ENCODE measurements around the gene MAML3.

Gene MAML3

GRCh38 chr4:139900964-139901376, 253.0 kb downstream of the MAML3 start:
- Histone ChIP-seq H3K27me3 (replicated peaks in 2 of 5; ENCODE audit: control insufficient read depth in 4 of 5, insufficient read depth in 5 of 5, low read length in 4 of 5) (no peaks in the 10 kb centered on the region), H3K27ac (ENCODE audit: insufficient read depth in 1 of 2, low read depth in 1 of 2, low read length in 2 of 2, poor library complexity in 1 of 2, severe bottlenecking in 2 of 2) (no peak overlapping the region), H3K36me3 (ENCODE audit: control insufficient read depth in 4 of 4, insufficient read depth in 4 of 4, low read length in 3 of 4) (peaks cover 0 to 3% (median 0%) of the 10 kb centered on the region in 4 experiments), H3K4me3 (ENCODE audit: control insufficient read depth in 1 of 7, extremely low read depth in 1 of 7, insufficient read depth in 4 of 7, low read depth in 2 of 7, low read length in 6 of 7) (no peak overlapping the region), H3K9me3 (ENCODE audit: control extremely low read depth in 1 of 5, control insufficient read depth in 4 of 5, insufficient read depth in 2 of 5, low read depth in 1 of 5, low read length in 4 of 5) (peaks cover 0 to 5% (median 0%) of the 10 kb centered on the region in 5 experiments), H3K4me1 (ENCODE audit: control extremely low read depth in 1 of 4, control insufficient read depth in 4 of 4, insufficient read depth in 4 of 4, low read length in 3 of 4) (peaks cover 0 to 25% (median 0%) of the 10 kb centered on the region in 4 experiments)
- CTCF ChIA-PET: interaction anchor here (1.2 kb wide), 1 partner anchor 14 kb away, joined by 4 read pairs; no protein-coding TSS in a partner anchor
- 83% methylated on average over 1 of the region's 2 CpGs for WGBS (ENCODE audit: insufficient coverage)
- DNase-seq: peak in 2 of 3 donors; percentile 25 to 42
- POLR2A ChIA-PET: no interaction called here

- POLR2A ChIA-PET: no interaction called here
- Histone ChIP-seq H3K27me3 (replicated peaks in 2 of 5; ENCODE audit: control insufficient read depth in 4 of 5, insufficient read depth in 5 of 5, low read length in 4 of 5) (no peaks in the 10 kb centered on the region), H3K36me3 (ENCODE audit: control insufficient read depth in 4 of 4, insufficient read depth in 4 of 4, low read length in 3 of 4) (no peaks in the 10 kb centered on the region), H3K9me3 (ENCODE audit: control extremely low read depth in 1 of 5, control insufficient read depth in 4 of 5, insufficient read depth in 2 of 5, low read depth in 1 of 5, low read length in 4 of 5) (no peaks in the 10 kb centered on the region), H3K27ac (ENCODE audit: insufficient read depth in 1 of 2, low read depth in 1 of 2, low read length in 2 of 2, poor library complexity in 1 of 2, severe bottlenecking in 2 of 2) (no peak overlapping the region), H3K4me3 (ENCODE audit: control insufficient read depth in 1 of 7, extremely low read depth in 1 of 7, insufficient read depth in 4 of 7, low read depth in 2 of 7, low read length in 6 of 7) (no peak overlapping the region), H3K4me1 (ENCODE audit: control extremely low read depth in 1 of 4, control insufficient read depth in 4 of 4, insufficient read depth in 4 of 4, low read length in 3 of 4) (peaks cover 0 to 25% (median 0%) of the 10 kb centered on the region in 4 experiments)
- DNase-seq: no peak
- no CpG with 5 or more reads among the region's 4 CpGs for whole genome bisulfite sequencing (ENCODE audit: insufficient coverage)
- CTCF ChIA-PET: interaction anchor here (1.0 kb wide), 1 partner anchor 11 kb away, joined by 3 read pairs; no protein-coding TSS in a partner anchor
These were observed 254.6 kb downstream of the MAML3 start for GRCh38 chr4:139899346-139899745.

- ChIA-PET CTCF (interaction anchor here (0.9 to 1.4 kb wide), 3 partner anchors 10 to 42 kb away, joined by 3 to 5 read pairs (median 3); no protein-coding TSS in a partner anchor), POLR2A (no interaction called here)
- Histone ChIP-seq H3K36me3 (ENCODE audit: control insufficient read depth in 4 of 4, insufficient read depth in 4 of 4, low read length in 3 of 4) (no peaks in the 10 kb centered on the region), H3K27me3 (replicated peaks in 2 of 5; ENCODE audit: control insufficient read depth in 4 of 5, insufficient read depth in 5 of 5, low read length in 4 of 5) (no peaks in the 10 kb centered on the region), H3K4me1 (ENCODE audit: control extremely low read depth in 1 of 4, control insufficient read depth in 4 of 4, insufficient read depth in 4 of 4, low read length in 3 of 4) (peaks cover 0 to 25% (median 0%) of the 10 kb centered on the region in 4 experiments), H3K9me3 (ENCODE audit: control extremely low read depth in 1 of 5, control insufficient read depth in 4 of 5, insufficient read depth in 2 of 5, low read depth in 1 of 5, low read length in 4 of 5) (no peaks in the 10 kb centered on the region), H3K4me3 (ENCODE audit: control insufficient read depth in 1 of 7, extremely low read depth in 1 of 7, insufficient read depth in 4 of 7, low read depth in 2 of 7, low read length in 6 of 7) (peak overlapping the region in 2 of 7 experiments; percentile 19 to 65), H3K27ac (ENCODE audit: insufficient read depth in 1 of 2, low read depth in 1 of 2, low read length in 2 of 2, poor library complexity in 1 of 2, severe bottlenecking in 2 of 2) (peak overlapping the region in 1 of 2 experiments; percentile 31)
- 55% methylated on average over 2 of the region's 3 CpGs for WGBS (ENCODE audit: insufficient coverage)
- peak in 2 of 3 donors; percentile 49 to 61 for DNase-seq
These were observed 255.7 kb downstream of the MAML3 start for GRCh38 chr4:139898293-139898692.

- Histone ChIP-seq H3K36me3 (ENCODE audit: control insufficient read depth in 4 of 4, insufficient read depth in 4 of 4, low read length in 3 of 4) (no peaks in the 10 kb centered on the region), H3K4me3 (ENCODE audit: control insufficient read depth in 1 of 7, extremely low read depth in 1 of 7, insufficient read depth in 4 of 7, low read depth in 2 of 7, low read length in 6 of 7) (no peak overlapping the region), H3K4me1 (ENCODE audit: control extremely low read depth in 1 of 4, control insufficient read depth in 4 of 4, insufficient read depth in 4 of 4, low read length in 3 of 4) (peaks cover 0 to 11% (median 0%) of the 10 kb centered on the region in 4 experiments), H3K27ac (ENCODE audit: insufficient read depth in 1 of 2, low read depth in 1 of 2, low read length in 2 of 2, poor library complexity in 1 of 2, severe bottlenecking in 2 of 2) (no peak overlapping the region), H3K27me3 (replicated peaks in 2 of 5; ENCODE audit: control insufficient read depth in 4 of 5, insufficient read depth in 5 of 5, low read length in 4 of 5) (no peaks in the 10 kb centered on the region), H3K9me3 (ENCODE audit: control extremely low read depth in 1 of 5, control insufficient read depth in 4 of 5, insufficient read depth in 2 of 5, low read depth in 1 of 5, low read length in 4 of 5) (no peaks in the 10 kb centered on the region)
- POLR2A ChIA-PET: no interaction called here
- DNase-seq: no peak
- CTCF ChIA-PET: interaction anchor here (2.7 kb wide), 1 partner anchor 14 kb away, joined by 7 read pairs; no protein-coding TSS in a partner anchor
- 100% methylated on average over 4 of the region's 6 CpGs for whole genome bisulfite sequencing (ENCODE audit: insufficient coverage)
These were observed 257.8 kb downstream of the MAML3 start for GRCh38 chr4:139896091-139896604.

- CTCF ChIA-PET: interaction anchor here (0.8 to 2.7 kb wide), 2 partner anchors 17 to 68 kb away, joined by 3 to 7 read pairs; no protein-coding TSS in a partner anchor
- WGBS (ENCODE audit: insufficient coverage): 93% methylated on average over 4 of the region's 4 CpGs
- Histone ChIP-seq H3K27me3 (replicated peaks in 2 of 5; ENCODE audit: control insufficient read depth in 4 of 5, insufficient read depth in 5 of 5, low read length in 4 of 5) (no peaks in the 10 kb centered on the region), H3K27ac (ENCODE audit: insufficient read depth in 1 of 2, low read depth in 1 of 2, low read length in 2 of 2, poor library complexity in 1 of 2, severe bottlenecking in 2 of 2) (no peak overlapping the region), H3K36me3 (ENCODE audit: control insufficient read depth in 4 of 4, insufficient read depth in 4 of 4, low read length in 3 of 4) (peaks cover 3 to 17% (median 11%) of the 10 kb centered on the region in 4 experiments), H3K9me3 (ENCODE audit: control extremely low read depth in 1 of 5, control insufficient read depth in 4 of 5, insufficient read depth in 2 of 5, low read depth in 1 of 5, low read length in 4 of 5) (no peaks in the 10 kb centered on the region), H3K4me1 (ENCODE audit: control extremely low read depth in 1 of 4, control insufficient read depth in 4 of 4, insufficient read depth in 4 of 4, low read length in 3 of 4) (peaks cover 0 to 6% (median 0%) of the 10 kb centered on the region in 4 experiments), H3K4me3 (ENCODE audit: control insufficient read depth in 1 of 7, extremely low read depth in 1 of 7, insufficient read depth in 4 of 7, low read depth in 2 of 7, low read length in 6 of 7) (no peak overlapping the region)
- DNase-seq: no peak
- POLR2A ChIA-PET: no interaction called here
These were observed 260.2 kb downstream of the MAML3 start for GRCh38 chr4:139893801-139894200.

- peaks cover 0 to 2% (median 0%) of the 10 kb centered on the region in 4 experiments for H3K4me1 ChIP-seq (ENCODE audit: control extremely low read depth in 1 of 4, control insufficient read depth in 4 of 4, insufficient read depth in 4 of 4, low read length in 3 of 4)
- H3K4me3 ChIP-seq (ENCODE audit: control insufficient read depth in 1 of 7, extremely low read depth in 1 of 7, insufficient read depth in 4 of 7, low read depth in 2 of 7, low read length in 6 of 7): no peak overlapping the region
- H3K36me3 ChIP-seq (ENCODE audit: control insufficient read depth in 4 of 4, insufficient read depth in 4 of 4, low read length in 3 of 4): peaks cover 3 to 22% (median 11%) of the 10 kb centered on the region in 4 experiments
- H3K27me3 ChIP-seq (replicated peaks in 2 of 5; ENCODE audit: control insufficient read depth in 4 of 5, insufficient read depth in 5 of 5, low read length in 4 of 5): no peaks in the 10 kb centered on the region
- 94% methylated on average over 3 of the region's 5 CpGs for WGBS (ENCODE audit: insufficient coverage)
- POLR2A ChIA-PET: no interaction called here
- CTCF ChIA-PET: interaction anchor here (0.8 kb wide), 1 partner anchor 69 kb away, joined by 3 read pairs; no protein-coding TSS in a partner anchor
- no peak for DNase-seq
- H3K27ac ChIP-seq (ENCODE audit: insufficient read depth in 1 of 2, low read depth in 1 of 2, low read length in 2 of 2, poor library complexity in 1 of 2, severe bottlenecking in 2 of 2): no peak overlapping the region
- no peaks in the 10 kb centered on the region for H3K9me3 ChIP-seq (ENCODE audit: control extremely low read depth in 1 of 5, control insufficient read depth in 4 of 5, insufficient read depth in 2 of 5, low read depth in 1 of 5, low read length in 4 of 5)
These were observed 260.8 kb downstream of the MAML3 start for GRCh38 chr4:139892973-139893736.

GRCh38 chr4:139890816-139891215, 263.2 kb downstream of the MAML3 start:
- Histone ChIP-seq H3K27me3 (replicated peaks in 2 of 5; ENCODE audit: control insufficient read depth in 4 of 5, insufficient read depth in 5 of 5, low read length in 4 of 5) (no peaks in the 10 kb centered on the region), H3K36me3 (ENCODE audit: control insufficient read depth in 4 of 4, insufficient read depth in 4 of 4, low read length in 3 of 4) (peaks cover 3 to 23% (median 11%) of the 10 kb centered on the region in 4 experiments), H3K4me3 (ENCODE audit: control insufficient read depth in 1 of 7, extremely low read depth in 1 of 7, insufficient read depth in 4 of 7, low read depth in 2 of 7, low read length in 6 of 7) (no peak overlapping the region), H3K4me1 (ENCODE audit: control extremely low read depth in 1 of 4, control insufficient read depth in 4 of 4, insufficient read depth in 4 of 4, low read length in 3 of 4) (no peaks in the 10 kb centered on the region), H3K27ac (ENCODE audit: insufficient read depth in 1 of 2, low read depth in 1 of 2, low read length in 2 of 2, poor library complexity in 1 of 2, severe bottlenecking in 2 of 2) (no peak overlapping the region), H3K9me3 (ENCODE audit: control extremely low read depth in 1 of 5, control insufficient read depth in 4 of 5, insufficient read depth in 2 of 5, low read depth in 1 of 5, low read length in 4 of 5) (no peaks in the 10 kb centered on the region)
- WGBS (ENCODE audit: insufficient coverage): 100% methylated on average over 1 of the region's 8 CpGs
- CTCF ChIA-PET: interaction anchor here (1.3 kb wide), 1 partner anchor 37 kb away, joined by 3 read pairs; no protein-coding TSS in a partner anchor
- POLR2A ChIA-PET: no interaction called here
- no peak for DNase-seq
